GM21423 (cell line): ENCODE measurements around the gene LEFTY2.
"Not testable (repeated sequence)": the region's sequence is repeated elsewhere in the genome, so short reads cannot be mapped to it uniquely, and the experiment has no call there.

Experiments used
- ATAC-seq: cut with Tn5 transposase; IDR thresholded peaks from one replicate; pipeline ENCODE4 v1.9.1; 2021; ENCODE audit warnings: mild to moderate bottlenecking, moderate library complexity; ENCODE audit not compliant: unreplicated experiment

LEFTY2 gene

DNA sequence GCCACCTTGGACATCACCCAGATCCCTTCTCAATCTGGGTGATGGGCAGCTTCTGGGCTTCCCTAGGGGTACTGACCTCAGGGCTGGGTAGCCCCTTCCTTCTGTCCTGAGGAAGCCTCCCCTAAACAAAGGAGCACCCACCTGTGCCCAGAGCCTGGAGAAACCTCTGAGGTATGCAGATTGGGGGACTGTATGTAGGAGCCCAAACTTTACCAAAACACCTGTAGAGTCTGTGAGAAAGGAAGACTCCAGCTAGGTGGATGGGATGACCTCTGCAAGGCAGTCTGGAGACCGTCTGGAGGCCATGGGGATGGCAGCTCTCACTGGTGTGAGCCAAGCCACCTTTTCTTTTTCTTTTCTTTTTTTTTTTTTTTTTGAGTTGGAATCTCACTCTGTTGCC, 13.7 kb upstream of the LEFTY2 start:
- no peak for ATAC-seq

DNA sequence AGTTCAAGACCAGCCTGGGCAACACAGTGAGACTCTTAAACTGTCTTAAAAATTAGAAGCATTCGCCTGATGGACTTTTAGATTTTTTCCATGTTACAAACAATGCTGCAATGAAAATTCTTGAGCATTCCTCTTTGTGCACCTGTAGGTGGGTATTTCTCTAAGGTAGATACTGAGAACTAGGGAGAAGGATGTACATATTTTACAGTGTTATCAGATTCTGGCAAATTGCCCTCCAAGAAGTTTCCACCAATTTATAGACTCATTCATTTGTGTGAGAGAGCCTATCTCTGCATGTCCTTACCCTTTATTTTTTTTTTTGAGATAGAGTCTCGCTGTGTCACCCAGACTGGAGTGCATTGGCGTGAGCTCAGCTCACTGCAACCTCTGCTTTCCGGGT, 12.3 kb upstream of the LEFTY2 start:
- ATAC-seq: no peak

DNA sequence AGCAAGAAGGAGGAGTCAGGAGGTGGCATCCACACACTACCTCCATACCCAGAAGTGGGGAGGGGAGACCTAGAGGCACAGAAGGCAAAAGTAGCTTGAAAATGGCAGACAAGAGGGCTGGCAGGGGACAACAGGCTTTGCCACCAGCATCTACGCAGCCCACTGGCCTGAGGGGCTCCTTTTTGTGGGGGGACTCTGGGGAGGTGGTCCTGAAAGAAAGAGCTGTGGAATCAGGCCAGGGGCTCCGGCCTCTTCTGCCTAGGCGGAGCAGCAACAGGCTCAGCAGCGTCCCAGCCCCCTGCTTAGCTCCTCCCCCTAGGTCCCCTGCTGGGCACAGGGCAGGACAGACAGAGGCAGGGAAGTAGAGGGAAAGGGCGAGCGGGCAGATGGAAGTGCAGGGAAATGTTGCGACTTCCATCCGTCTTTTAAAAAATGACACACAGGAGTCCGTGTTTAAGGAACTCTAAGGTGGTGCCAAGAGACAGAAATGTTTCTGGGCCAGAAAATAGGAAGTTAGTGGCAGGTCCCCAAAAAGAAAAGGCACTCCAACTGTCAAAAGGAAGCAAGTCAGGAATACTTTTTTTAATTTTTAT, 10.0 kb upstream of the LEFTY2 start:
- no peak for ATAC-seq

DNA sequence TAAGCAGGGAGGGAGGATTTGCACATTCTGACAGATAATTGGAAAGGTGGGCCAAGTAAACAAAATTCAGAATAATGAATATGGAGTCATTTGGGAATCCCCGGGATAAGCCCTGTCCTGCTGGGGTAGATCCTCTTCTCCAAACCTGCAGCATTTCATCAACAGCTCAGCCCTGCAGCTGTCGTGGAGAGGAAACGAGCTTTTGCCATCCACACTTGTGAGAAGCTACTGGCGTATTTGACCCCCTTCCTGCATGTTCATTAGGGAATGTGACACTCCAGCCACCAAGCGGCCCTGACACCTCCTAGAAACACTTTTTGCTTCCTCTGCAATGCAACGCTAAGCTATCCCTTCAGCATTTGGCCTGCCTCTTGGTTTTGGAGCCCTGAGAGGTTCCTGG, 8.0 kb upstream of the LEFTY2 start:
- no peak for ATAC-seq

DNA sequence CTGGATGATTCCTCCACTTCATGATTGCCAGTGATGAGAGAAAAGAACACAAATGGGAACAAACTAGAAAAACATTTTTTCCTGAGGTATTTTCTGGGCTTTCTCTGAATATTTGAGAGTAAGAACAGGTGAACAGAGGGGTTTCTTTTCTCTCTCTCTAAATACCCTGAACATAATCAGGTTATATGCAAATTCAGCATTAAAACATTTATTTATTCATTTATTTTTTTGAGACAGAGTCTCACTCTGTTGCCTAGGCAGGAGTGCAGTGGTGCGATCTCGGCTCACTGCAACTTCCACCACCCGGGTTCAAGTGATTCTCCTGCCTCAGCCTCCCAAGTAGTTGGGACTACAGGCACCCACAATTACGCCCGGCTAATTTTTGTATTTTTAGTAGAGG, 5.8 kb upstream of the LEFTY2 start:
- no peak for ATAC-seq

DNA sequence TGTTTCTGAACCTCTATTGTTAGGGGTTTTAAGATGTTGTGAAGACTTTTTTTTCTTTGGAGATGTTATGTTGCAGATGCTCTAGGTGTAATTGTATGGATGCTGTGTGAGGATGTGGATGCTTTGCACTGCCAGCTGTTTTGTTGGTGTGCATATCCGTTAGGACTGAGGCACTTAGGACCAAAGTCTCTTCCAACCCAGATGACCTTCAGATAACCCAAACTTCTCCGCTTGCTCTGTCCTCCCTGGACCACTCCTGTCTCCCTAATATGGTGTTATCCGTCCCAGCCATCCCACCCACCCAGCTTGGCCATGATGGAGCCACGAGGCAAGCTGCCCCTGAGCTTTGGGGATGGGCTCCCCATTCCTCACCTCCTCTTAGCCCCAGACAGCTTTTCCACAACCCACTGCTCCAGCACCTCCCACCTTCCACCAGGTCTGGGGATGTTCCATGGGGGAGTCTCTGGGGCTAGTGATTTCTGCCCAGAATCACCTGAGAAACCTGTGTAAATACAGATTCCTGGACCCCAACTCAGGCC, 5.1 kb upstream of the LEFTY2 start:
- ATAC-seq: no peak

DNA sequence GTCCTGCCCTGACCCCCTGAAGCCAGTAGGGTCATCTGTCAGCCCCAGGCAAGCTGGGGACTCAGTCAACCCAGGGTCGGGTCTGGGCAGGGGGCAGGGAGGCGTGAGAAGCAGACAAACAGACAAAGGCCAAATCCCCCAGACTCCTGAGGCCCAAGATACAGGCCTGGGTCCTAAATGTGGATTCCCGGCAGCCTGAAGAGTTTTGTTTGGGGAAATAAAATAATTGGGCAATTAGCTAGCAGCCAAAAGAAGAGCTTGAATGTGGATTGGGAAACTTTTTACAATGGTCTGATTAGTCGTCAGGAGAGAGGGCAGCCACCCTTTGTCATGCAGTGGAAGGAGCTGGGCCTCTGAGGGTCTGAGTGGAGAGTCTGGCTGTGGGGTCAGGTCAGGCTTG, 4.5 kb upstream of the LEFTY2 start:
- no peak for ATAC-seq

DNA sequence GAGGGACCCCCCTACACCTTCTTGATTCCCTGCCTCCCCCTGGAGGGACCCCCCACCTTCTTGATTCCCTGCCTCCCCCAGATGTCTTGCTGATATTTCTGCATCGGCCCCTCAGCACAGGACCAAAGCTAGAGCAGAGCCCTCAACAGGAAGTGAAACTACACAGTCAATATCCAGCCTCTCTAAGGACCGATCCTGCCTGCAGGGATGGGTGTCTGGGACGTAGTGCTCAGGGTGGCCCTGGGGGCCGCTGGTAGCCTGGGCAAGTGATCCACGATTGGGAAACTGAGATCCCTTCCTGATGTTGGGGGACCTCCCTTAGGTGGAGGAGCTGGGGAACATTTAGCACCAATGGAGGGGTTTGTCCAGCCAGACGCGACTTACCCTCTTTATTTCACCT, 3.9 kb upstream of the LEFTY2 start:
- ATAC-seq: peak; percentile 59

DNA sequence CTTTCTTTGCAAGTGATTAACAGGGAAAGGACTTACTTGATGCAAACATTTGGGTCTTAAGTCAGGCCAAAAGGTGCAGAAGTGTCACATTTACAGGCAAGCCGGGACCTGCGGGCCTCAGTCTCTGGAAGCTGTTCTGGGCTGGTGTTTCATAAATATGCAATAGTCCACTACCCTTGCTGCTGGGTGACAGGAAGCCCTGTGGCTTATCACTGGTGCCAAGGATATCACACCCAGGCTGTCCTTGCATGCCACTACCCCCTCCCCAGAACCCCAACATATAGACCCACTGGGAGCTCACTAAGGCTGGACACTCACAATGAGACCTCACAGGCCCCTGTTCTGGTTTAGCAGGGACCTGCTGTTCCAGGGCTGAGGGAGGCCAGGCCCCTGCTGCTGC, 3.4 kb upstream of the LEFTY2 start:
- no peak for ATAC-seq

DNA sequence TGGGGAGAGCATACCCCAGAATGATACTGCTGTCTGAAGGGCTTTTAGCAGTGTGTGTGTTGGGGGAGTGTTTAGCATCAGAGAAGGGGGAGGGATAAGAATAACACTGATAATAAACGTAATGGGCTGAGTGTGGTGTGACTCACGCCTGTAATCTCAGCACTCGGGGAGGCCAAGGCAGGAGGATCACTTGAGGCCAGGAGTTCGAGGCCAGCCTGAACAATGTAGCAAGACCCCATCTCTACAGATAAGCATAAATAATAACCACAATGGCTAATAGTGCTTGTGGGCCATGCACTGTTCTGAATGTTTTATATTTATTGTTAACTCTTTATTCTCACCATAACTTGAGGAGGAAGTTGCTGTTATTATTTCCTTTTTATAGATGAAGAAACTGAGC, 2.6 kb upstream of the LEFTY2 start:
- ATAC-seq: no peak

DNA sequence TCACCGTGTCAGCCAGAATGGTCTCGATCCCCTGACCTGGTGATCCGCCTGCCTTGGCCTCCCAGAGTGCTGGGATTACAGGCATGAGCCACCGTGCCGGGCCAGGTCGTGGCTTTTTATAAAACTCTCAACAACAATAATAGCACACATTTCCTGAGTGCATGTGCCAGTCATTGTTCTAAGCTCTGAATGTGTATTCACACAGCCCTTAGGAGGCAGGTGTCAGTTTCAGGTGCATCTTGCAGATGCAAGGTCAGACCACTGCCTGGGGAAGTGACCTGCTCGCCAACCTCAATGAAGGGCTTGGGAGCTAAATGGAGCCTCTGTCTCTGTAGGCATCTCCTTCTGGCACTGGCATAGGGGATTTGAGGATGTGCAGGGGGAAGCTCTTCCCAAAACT, 1.6 kb upstream of the LEFTY2 start:
- ATAC-seq: peak; percentile 73

DNA sequence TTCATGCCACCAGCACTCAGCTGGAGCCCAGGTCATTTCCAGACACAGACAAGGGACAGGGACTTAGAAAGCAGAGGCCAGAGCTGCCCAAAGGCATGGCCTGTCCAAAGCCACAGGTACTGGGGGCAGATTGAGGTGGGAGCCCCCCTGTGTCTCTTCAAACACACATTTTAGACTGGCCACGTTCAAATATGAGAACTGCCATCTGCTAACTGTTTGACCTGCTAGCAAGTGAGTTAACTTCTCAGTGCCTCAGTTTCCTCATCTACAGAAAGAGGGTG, 862 bp upstream of the LEFTY2 start:
- no peak for ATAC-seq

DNA sequence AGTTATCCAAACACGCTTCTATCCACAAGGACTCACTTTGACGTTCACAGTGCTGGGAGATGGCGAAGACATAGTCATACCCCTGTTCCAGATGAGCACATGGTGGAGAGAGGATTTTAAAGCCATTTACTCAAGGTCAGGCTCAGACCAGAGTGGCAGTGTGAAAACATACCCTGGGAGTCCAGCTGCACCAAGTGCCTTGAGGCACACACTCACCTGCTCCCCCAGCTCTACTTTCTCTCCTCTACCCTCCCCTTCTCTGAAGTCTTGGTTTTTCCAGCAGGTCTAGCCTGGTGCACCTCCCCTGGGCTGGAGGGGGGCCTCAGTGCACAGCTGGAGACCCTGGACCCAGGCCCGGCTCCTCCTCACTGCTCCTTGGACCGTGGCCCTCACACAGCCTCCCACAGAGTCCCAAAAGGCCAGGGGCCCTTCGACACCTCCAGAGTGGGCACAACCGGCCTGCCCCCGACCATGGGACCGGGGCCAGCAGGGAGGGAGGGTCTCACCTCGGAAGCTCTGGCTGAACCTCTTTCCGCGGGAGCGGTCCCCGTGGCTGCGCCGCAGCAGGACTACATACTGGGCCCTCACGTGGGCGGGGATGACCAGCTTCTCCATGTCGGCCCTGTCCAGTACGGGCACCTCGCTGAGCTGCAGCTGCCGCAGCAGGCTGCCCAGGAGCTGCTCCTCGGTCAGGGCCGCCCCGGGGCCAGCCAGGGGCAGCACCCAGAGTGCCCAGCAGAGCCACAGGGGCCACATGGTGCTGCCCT, 452 bp downstream of the LEFTY2 start:
- no peak for ATAC-seq

DNA sequence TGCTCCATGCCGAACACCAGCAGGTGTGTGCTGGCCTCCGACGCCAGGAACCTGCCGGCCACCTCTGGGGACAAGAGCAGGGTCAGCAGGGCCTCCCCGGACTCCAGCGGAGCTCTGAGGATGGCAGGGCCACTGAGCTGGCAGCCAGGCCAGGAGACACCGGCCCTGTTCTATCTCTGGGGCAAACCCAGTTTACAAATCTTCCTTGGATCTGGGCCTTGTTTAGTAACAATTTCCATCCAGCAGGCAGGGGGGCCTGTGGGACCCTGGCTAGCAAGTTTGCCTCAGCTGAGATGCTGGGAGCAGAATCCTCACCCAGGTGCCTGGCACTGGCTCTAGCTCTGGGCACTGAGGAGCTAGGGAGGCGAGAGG, 1.1 kb downstream of the LEFTY2 start:
- not testable (repeated sequence) for ATAC-seq

DNA sequence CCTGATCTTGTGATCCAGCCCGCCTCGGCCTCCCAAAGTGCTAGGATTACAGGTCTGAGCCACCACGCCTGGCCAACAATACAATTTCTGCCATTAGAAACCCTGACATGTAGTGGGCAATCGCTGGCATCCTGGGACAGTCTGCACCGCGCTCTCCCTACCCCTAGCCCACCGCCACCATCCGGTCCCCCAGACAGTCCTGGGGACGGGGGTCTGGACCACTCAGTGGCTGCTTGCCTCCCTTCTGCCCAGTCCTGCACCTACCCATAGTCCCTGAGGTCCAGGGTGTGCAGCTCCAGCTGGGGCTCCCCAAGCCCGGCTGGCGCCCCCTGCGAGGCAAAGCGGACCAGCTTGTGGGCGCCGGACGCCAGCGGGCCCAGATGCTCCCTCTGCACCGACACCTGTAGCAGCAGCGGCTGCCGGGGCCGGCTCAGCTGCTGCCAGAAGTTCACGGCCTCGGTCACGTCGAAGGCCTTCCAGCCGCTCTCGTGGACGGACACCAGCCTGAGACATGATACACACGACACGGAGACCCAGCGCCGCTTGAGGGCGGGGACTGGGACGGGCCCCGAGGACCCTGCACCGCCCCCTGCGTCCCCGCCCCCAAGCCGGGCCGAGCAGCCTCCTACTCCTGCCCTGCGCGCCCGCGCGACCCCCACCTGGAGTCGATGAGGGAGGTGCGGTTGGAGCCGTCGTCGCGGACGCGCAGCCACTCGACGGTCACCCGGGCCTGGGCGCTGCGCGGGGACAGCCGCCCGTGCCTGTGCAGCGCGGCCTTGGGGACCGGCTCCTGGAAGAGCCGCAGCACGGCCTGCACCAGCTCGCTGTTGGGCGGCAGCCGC, 1.7 kb downstream of the LEFTY2 start:
- not testable (repeated sequence) for ATAC-seq

DNA sequence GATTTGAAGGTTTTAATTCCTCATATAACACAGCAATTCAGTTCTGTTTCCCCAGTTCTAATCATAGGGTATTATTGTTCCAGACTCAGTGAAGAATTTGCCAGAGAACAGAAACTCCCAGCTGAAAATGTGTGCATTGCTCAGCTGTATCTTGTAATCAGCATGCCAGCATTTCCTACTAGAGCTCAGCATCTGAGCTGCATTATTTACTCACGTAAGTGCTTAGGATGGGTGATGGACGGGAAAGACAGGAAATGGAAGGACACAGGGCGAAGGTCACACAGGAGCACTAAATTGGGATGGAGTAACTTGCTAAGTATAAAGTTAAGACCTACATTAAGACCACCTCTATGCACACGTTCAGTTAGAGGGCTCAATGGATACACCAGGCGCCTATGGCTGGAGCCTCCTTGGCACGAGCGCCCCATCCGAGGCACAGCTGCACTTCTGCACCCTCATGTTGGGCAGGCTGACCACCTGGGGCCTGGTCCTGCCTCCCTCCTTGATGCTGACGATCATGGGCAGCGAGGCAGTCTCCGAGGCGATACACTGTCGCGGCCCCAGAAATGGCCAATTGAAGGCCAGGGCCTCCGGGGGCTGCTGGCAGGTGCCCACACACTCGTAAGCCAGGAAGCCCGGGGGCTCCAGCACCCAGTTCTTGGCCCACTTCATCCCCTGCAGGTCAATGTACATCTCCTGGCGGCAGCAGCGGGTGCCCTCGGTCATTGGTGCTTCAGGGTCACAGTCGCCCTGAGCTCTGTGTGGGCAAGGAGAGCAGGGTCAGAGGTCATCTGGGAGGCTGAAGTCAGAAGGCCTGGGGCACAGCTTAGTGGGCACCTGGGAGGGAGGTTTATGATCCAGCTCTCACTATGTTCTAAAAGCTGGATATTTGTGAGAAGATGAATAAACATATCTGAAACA, 3.7 kb downstream of the LEFTY2 start:
- no peak for ATAC-seq

DNA sequence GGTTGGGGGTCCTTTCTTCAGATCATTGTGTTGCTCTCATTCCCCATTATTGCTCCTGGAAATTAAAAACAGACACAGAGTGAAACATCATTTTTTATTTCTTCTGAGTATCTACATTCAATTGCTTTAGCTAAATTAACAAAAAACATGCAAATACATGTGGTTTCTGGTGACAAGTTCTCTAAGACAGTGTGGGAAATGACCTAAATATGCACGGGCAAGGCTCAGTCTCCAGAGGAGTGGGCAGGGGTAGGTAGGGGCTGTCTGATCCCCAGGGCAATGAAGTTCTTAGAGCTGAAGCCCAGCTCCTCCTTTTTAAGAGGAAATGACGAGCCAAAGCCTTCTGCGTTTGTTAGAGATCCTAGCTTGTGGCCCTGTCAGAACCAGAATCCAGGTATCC, 4.5 kb downstream of the LEFTY2 start:
- ATAC-seq: no peak

DNA sequence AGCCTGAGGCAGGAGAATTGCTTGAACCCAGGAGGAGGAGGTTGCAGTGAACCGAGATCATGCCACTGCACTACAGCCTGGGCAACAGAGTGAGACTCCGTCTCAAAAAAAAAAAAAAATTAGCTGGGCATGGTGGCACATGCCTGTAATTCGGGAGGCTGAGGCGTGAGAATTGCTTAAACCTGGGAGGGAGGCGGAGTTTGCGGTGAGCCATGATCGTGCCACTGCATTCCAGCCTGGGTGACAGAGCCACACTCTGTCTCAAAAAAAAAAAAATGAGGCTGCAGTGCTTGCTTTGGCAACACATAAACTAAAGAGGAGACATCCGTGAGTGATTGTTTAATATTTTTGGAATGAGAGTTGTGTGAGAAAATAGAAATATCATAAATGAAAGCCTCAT, 4.9 kb downstream of the LEFTY2 start:
- not testable (repeated sequence) for ATAC-seq

DNA sequence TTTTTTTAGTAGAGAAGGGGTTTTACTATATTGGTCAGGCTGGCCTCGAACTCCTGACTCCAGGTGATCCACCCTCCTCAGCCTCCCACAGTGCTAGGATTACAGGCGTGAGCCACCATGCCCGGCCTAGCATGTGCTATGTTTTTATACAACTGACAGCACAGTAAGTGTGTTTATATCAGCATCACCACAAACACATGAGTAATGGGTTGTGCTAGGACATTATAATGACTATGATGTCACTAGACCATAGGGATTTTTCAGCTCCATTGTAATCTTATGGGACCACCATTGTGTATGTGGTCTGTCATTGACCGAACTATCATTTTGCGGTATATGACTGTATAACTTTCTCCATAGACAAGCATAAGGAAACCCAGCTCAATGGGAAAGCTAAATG, 6.3 kb downstream of the LEFTY2 start:
- no peak for ATAC-seq

DNA sequence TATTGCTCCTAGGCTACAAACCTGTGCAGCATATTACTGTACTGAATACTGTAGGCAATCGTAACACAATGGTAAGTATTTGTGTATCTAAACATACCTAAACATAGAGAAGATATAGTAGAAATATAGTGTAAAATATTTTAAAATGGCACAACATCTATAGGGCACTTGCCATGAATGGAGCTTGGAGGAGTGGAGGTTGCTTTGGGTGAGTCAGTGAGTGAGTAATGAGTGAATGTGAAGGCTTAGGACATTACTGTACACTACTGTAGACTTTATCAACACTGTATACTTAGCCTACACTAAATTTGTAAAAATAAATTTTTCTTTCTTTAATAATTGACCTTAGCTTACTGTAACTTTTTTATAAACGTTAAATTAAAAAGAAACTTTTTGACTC, 7.9 kb downstream of the LEFTY2 start:
- ATAC-seq: no peak
